AG09319 (cell line): ENCODE results near the gene GPER1.

Source experiments
- DNase-seq: peaks from one replicate; pipeline ENCODE4 v3.0.0-alpha.2; 2010; ENCODE audit warnings: low read depth; ENCODE audit errors: extremely low read depth
- TF ChIP-seq, protein P1 (sequence below): IDR thresholded peaks from 2 replicates; pipeline ENCODE4 v1.5.1; 2011; ENCODE audit warnings: low read depth, mild to moderate bottlenecking, inconsistent platforms, low read length, moderate library complexity

Gene GPER1

DNA sequence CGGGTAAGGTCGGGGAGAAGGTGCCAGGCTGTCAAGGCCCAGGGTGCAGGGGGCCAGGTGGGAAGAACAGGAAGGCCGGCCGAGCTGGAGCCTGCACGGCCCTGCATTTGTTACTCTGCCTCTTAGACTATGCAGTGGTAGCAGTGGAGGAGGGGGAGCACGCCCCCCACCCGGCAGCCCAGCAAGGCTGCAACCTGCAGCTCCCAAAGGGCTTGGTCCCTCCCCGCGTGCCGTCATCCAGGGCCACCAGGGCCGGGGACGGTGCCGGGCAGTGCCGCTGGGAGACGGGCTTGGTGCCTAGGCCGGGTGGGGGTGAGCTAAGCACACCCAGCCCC is 7.0 kb upstream of the GPER1 start:
- TF ChIP-seq, protein P1, sequence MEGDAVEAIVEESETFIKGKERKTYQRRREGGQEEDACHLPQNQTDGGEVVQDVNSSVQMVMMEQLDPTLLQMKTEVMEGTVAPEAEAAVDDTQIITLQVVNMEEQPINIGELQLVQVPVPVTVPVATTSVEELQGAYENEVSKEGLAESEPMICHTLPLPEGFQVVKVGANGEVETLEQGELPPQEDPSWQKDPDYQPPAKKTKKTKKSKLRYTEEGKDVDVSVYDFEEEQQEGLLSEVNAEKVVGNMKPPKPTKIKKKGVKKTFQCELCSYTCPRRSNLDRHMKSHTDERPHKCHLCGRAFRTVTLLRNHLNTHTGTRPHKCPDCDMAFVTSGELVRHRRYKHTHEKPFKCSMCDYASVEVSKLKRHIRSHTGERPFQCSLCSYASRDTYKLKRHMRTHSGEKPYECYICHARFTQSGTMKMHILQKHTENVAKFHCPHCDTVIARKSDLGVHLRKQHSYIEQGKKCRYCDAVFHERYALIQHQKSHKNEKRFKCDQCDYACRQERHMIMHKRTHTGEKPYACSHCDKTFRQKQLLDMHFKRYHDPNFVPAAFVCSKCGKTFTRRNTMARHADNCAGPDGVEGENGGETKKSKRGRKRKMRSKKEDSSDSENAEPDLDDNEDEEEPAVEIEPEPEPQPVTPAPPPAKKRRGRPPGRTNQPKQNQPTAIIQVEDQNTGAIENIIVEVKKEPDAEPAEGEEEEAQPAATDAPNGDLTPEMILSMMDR = no peak
- no peak for DNase-seq

DNA sequence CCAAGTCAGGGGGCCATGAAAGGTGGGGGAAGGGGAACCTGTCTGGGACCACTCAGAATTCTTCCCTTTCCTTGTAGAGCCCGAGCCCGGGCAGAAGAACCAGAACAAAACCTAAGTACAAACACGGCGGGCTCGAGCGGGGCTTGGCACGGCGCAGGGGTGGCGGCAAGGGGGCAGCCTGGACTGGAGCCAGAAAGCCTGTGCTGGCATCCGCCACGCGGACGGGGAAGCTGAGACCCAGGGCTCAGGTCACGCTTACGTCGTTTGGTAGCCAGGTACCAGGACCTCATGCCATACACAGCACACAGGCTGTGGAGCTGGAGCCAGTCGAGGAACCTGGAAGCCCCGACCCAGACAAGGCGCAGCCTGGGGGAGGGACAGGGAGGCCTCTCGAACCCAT is 6.6 kb upstream of the GPER1 start:
- TF ChIP-seq, protein P1 = no peak
- no peak for DNase-seq

- TF ChIP-seq, protein P1 = no peak
- DNase-seq = no peak
Observed at GRCh38 chr7:1081931-1082401, 5.9 kb upstream of the GPER1 start.

- TF ChIP-seq, protein P1 = no peak
- no peak for DNase-seq
Observed at GRCh38 chr7:1083729-1084657, 3.9 kb upstream of the GPER1 start.

DNA sequence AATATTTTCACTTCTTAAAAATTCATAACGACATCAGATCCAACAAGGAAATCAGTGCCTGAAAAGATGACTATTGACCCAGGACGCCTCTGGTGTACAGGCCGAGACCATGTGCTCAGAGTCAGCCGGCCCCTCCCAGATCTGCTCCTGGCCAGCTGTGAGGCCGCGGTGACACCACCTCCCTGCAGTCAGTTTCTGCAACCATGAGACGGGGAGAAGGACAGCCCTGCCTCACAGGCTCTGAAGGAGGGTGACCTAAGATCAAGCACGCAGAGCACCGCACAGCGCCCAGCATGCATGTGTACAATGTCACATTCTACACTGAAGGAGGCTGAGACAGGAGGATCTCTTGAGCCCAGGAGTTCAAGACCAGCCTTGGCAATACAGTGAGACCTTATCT is 2.6 kb upstream of the GPER1 start:
- TF ChIP-seq, protein P1 = no peak

GRCh38 chr7:1085910-1086421 is 1.9 kb upstream of the GPER1 start:
- DNase-seq = no peak
- TF ChIP-seq, protein P1 = no peak

More for the DNA sequence above, 2.6 kb upstream of the GPER1 start:
- DNase-seq = no peak
